Measurements from ENCODE around the gene EBF3. TPM values are rescaled to one million over a fixed set of nuclear protein-coding genes. Genes with fewer than 3 reads are reported as not detected.

The EBF3 gene
- total and polyA plus RNA-seq, 11 donors, result 3.6 to 8.8 (median 5.4) TPM

DNA sequence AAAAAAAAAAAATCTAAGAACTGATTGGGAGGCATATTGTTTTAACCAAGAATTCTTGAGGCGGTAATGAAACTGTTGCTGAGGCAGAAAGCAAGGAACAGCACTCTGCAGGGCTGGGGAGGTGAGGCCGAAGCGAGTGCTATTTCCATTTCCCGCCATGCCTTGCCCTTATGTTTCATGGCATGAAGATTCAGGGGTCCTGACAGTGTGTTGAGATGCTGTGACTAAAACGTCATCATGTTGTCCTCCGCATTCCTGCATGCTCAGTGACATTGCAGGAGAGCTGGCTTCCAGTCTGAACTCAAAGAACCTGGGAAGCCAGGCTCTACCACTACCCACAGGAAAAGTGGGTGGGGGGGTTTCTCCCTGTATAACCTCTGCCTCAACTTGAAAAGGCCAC lies 85.2 kb downstream of the EBF3 start:
- intact Hi-C loops (cut with DNase I), result no loop called here
- H3K4me1 ChIP-seq, result peaks cover 0 to 15% (median 0%) of the 10 kb centered on the region in 12 donors
- TF ChIP-seq CTCF (IDR thresholded peaks at IDR 0.05) (no peak), POLR2A (IDR thresholded peaks at IDR 0.05) (no peak)
- no peak overlapping the region for H3K27ac ChIP-seq
- ATAC-seq (no peak), DNase-seq (no peak)
- peaks cover 0 to 19% (median 3%) of the 10 kb centered on the region in 9 donors for H3K36me3 ChIP-seq
- no peak overlapping the region for H3K4me3 ChIP-seq
- 84 to 88% (median 85%) methylated on average over 6 of the region's 6 CpGs for WGBS, 4 donors
- H3K9me3 ChIP-seq, result no peaks in the 10 kb centered on the region
- H3K27me3 ChIP-seq, result peaks cover 0 to 5% (median 0%) of the 10 kb centered on the region in 9 donors

GRCh38 chr10:129877773-129878371 lies 86.2 kb downstream of the EBF3 start:
- intact Hi-C loops (cut with DNase I), result no loop called here
- peaks cover 0 to 9% (median 0%) of the 10 kb centered on the region in 12 donors for H3K4me1 ChIP-seq
- H3K27me3 ChIP-seq, result peaks cover 0 to 5% (median 0%) of the 10 kb centered on the region in 9 donors
- DNase-seq (no peak), ATAC-seq (peak in 1 of 4 donors; percentile 51)
- H3K36me3 ChIP-seq, result peaks cover 0 to 28% (median 6%) of the 10 kb centered on the region in 9 donors
- H3K4me3 ChIP-seq, result no peak overlapping the region
- 58 to 69% (median 63%) methylated on average over 9 of the region's 9 CpGs for WGBS, 4 donors
- H3K27ac ChIP-seq, result no peak overlapping the region
- H3K9me3 ChIP-seq, result no peaks in the 10 kb centered on the region
- TF ChIP-seq POLR2A (IDR thresholded peaks at IDR 0.05) (no peak), CTCF (IDR thresholded peaks at IDR 0.05) (peak; percentile 38 to 66 (median 54))

- Histone ChIP-seq H3K4me1 (peaks cover 0 to 9% (median 0%) of the 10 kb centered on the region in 12 donors), H3K4me3 (no peak overlapping the region), H3K9me3 (no peaks in the 10 kb centered on the region), H3K27me3 (peaks cover 0 to 5% (median 0%) of the 10 kb centered on the region in 9 donors), H3K36me3 (peaks cover 0 to 38% (median 7%) of the 10 kb centered on the region in 9 donors), H3K27ac (no peak overlapping the region)
- DNase-seq (no peak), ATAC-seq (no peak)
- intact Hi-C loops (cut with DNase I), result no loop called here
- 79 to 87% (median 85%) methylated on average over 3 to 5 of the region's 5 CpGs for WGBS, 4 donors
- TF ChIP-seq CTCF (IDR thresholded peaks at IDR 0.05) (no peak), POLR2A (IDR thresholded peaks at IDR 0.05) (no peak)
These were observed 87.2 kb downstream of the EBF3 start for GRCh38 chr10:129876838-129877237.

GRCh38 chr10:129875993-129876726 lies 87.9 kb downstream of the EBF3 start:
- WGBS, 4 donors, result 84 to 93% (median 89%) methylated on average over 11 of the region's 11 CpGs
- Histone ChIP-seq H3K9me3 (no peaks in the 10 kb centered on the region), H3K36me3 (peaks cover 0 to 42% (median 7%) of the 10 kb centered on the region in 9 donors), H3K4me1 (peaks cover 0 to 11% (median 0%) of the 10 kb centered on the region in 12 donors), H3K4me3 (no peak overlapping the region), H3K27me3 (peaks cover 0 to 5% (median 0%) of the 10 kb centered on the region in 9 donors), H3K27ac (no peak overlapping the region)
- ATAC-seq (no peak), DNase-seq (no peak)
- intact Hi-C loops (cut with DNase I), result no loop called here
- no peak for TF ChIP-seq POLR2A (IDR thresholded peaks at IDR 0.05)
- TF ChIP-seq CTCF (IDR thresholded peaks at IDR 0.05), result no peak
